Panc1 (cell line): Measurements from ENCODE around the gene ITGB8. TPM values are rescaled to one million over a fixed set of nuclear protein-coding genes. Genes with fewer than 3 reads are reported as not detected.

Source experiments
- ATAC-seq: fragments of 200-7000 bp; cut with Tn5 transposase; 2 replicates; pipeline ENCODE4 v1.9.1; 2020; ENCODE audit warnings: mild to moderate bottlenecking, moderate library complexity
- BruUV-seq: library from RNA; stranded (reverse); fragments of 400-500 nt; replicated peaks from 2 replicates; lab custom pipeline; 2021; lab: Mats Ljungman, UMichigan
- CTCF ChIA-PET: fragments of 300-600 bp; sonication (Branson Sonifier 250); formaldehyde crosslinking; loops from one replicate; lab custom pipeline; 2022; ENCODE audit warnings: antibody characterized with exemption; lab: Charles Lee
- POLR2A ChIA-PET: fragments of 300-600 bp; sonication (Branson Sonifier 250); formaldehyde crosslinking; loops from one replicate; lab custom pipeline; 2022; ENCODE audit warnings: antibody characterized with exemption; lab: Charles Lee
- DNase-seq: peaks from one replicate; pipeline ENCODE4 v3.0.0-alpha.2; 2010; ENCODE audit warnings: low read depth, low spot score
- H3K27ac ChIP-seq: 2 replicates; pipeline ENCODE4 v1.5.1; 2011; ENCODE audit warnings: mild to moderate bottlenecking, low read length, inconsistent platforms
- H3K27me3 ChIP-seq: fragments of 200-500 bp; sonication (Bioruptor generic); 2 replicates; pipeline ENCODE4 v1.6.0; 2014; ENCODE audit warnings: low read length, inconsistent platforms; ENCODE audit not compliant: control insufficient read depth, insufficient read depth
- H3K36me3 ChIP-seq: fragments of 200-500 bp; sonication (Bioruptor generic); 2 replicates; pipeline ENCODE4 v1.5.1; 2014; ENCODE audit warnings: inconsistent platforms, mild to moderate bottlenecking, low read length, moderate library complexity; ENCODE audit not compliant: control insufficient read depth, insufficient read depth
- H3K4me1 ChIP-seq: 2 replicates; pipeline ENCODE4 v1.5.1; 2011; ENCODE audit warnings: inconsistent platforms, mild to moderate bottlenecking, low read length, moderate library complexity; ENCODE audit not compliant: control insufficient read depth, insufficient read depth
- H3K4me3 ChIP-seq, 2 experiments: 2 replicates each; pipeline ENCODE4 v1.5.1; 2011 to 2012; ENCODE audit warnings: low read depth in 2 of 2, low read length in 2 of 2, mild to moderate bottlenecking in 2 of 2, inconsistent platforms in 1 of 2, moderate library complexity in 1 of 2
- H3K9me3 ChIP-seq: fragments of 200-500 bp; sonication (Bioruptor generic); 2 replicates; pipeline ENCODE4 v1.5.1; 2014; ENCODE audit warnings: low read depth, mild to moderate bottlenecking, inconsistent platforms, low read length, moderate library complexity; ENCODE audit not compliant: control insufficient read depth, insufficient read depth
- POLR2AphosphoS5 ChIP-seq: IDR thresholded peaks from 2 replicates; pipeline ENCODE4 v1.6.1; 2012; ENCODE audit warnings: mild to moderate bottlenecking, low read depth, low read length, moderate library complexity
- SIN3A ChIP-seq: IDR thresholded peaks from 2 replicates; pipeline ENCODE4 v1.6.1; 2012; ENCODE audit warnings: low read depth, mild to moderate bottlenecking, low read length, moderate library complexity, borderline replicate concordance; ENCODE audit not compliant: insufficient read depth
- TCF7L2 ChIP-seq: IDR thresholded peaks from 2 replicates; pipeline ENCODE4 v1.6.1; 2011; ENCODE audit warnings: mild to moderate bottlenecking, low read depth, low read length, inconsistent platforms
- in situ Hi-C: cut with HindIII; loops from 2 replicates; pipeline ENCODE4 v1.10.0; 2016; ENCODE audit warnings: low sequenced_read_pairs, low pct_unique_long_range_greater_than_20kb
- intact Hi-C: fragments of 100-400 bp; cut with micrococcal nuclease; formaldehyde crosslinking; loops from one replicate; pipeline ENCODE4 v1.10.0; 2022; ENCODE audit not compliant: unreplicated experiment
- total RNA-seq: library from RNA; stranded (reverse); gene quantifications from one replicate; pipeline ENCODE4 v1.2.1, GENCODE V29; 2021; ENCODE audit not compliant: unreplicated experiment
- TF ChIP-seq, protein P1 (sequence below): fragments of 450-650 bp; IDR thresholded peaks from 2 replicates; pipeline ENCODE4 v1.5.1; 2017; ENCODE audit warnings: mild to moderate bottlenecking
- TF ChIP-seq, protein P2 (sequence below), 2 experiments: IDR thresholded peaks; 2 replicates each; pipeline ENCODE4 v1.6.1; 2011 to 2012; ENCODE audit warnings: low read depth in 2 of 2, control low read depth in 1 of 2, low read length in 1 of 2, mild to moderate bottlenecking in 1 of 2, moderate library complexity in 1 of 2; ENCODE audit not compliant: insufficient read depth in 1 of 2

ITGB8 gene
- total RNA-seq, 1 experiment from 2014 or later: 4.9 TPM

DNA sequence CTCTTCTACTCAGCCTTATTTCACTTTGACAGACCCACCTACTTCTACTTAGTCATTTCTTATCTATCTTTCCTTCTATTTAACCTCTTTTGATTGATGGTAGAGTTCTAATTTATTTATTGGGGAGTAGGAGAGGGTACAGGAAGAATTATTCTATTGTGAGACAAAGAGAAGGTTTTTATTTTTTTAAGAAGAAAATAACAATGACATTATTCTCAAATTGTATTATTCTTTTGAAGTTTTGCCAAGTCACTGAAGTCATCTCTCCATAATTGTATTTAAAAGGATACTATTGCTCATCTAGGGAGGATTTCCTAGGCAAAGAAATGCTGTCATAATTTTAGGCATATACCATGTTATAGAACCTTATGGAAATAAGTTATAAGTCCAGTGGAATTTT lies 52.7 kb downstream of the ITGB8 start:
- TF ChIP-seq, protein P1, sequence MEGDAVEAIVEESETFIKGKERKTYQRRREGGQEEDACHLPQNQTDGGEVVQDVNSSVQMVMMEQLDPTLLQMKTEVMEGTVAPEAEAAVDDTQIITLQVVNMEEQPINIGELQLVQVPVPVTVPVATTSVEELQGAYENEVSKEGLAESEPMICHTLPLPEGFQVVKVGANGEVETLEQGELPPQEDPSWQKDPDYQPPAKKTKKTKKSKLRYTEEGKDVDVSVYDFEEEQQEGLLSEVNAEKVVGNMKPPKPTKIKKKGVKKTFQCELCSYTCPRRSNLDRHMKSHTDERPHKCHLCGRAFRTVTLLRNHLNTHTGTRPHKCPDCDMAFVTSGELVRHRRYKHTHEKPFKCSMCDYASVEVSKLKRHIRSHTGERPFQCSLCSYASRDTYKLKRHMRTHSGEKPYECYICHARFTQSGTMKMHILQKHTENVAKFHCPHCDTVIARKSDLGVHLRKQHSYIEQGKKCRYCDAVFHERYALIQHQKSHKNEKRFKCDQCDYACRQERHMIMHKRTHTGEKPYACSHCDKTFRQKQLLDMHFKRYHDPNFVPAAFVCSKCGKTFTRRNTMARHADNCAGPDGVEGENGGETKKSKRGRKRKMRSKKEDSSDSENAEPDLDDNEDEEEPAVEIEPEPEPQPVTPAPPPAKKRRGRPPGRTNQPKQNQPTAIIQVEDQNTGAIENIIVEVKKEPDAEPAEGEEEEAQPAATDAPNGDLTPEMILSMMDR: no peak
- TF ChIP-seq POLR2AphosphoS5: no peak
- no peak for TF ChIP-seq SIN3A
- TF ChIP-seq, protein P2, sequence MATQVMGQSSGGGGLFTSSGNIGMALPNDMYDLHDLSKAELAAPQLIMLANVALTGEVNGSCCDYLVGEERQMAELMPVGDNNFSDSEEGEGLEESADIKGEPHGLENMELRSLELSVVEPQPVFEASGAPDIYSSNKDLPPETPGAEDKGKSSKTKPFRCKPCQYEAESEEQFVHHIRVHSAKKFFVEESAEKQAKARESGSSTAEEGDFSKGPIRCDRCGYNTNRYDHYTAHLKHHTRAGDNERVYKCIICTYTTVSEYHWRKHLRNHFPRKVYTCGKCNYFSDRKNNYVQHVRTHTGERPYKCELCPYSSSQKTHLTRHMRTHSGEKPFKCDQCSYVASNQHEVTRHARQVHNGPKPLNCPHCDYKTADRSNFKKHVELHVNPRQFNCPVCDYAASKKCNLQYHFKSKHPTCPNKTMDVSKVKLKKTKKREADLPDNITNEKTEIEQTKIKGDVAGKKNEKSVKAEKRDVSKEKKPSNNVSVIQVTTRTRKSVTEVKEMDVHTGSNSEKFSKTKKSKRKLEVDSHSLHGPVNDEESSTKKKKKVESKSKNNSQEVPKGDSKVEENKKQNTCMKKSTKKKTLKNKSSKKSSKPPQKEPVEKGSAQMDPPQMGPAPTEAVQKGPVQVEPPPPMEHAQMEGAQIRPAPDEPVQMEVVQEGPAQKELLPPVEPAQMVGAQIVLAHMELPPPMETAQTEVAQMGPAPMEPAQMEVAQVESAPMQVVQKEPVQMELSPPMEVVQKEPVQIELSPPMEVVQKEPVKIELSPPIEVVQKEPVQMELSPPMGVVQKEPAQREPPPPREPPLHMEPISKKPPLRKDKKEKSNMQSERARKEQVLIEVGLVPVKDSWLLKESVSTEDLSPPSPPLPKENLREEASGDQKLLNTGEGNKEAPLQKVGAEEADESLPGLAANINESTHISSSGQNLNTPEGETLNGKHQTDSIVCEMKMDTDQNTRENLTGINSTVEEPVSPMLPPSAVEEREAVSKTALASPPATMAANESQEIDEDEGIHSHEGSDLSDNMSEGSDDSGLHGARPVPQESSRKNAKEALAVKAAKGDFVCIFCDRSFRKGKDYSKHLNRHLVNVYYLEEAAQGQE (IDR thresholded peaks at IDR 0.05; ENCODE audit: insufficient read depth in 1 of 2, low read depth in 2 of 2, low read length in 1 of 2): no peak
- TF ChIP-seq TCF7L2: no peak
- Histone ChIP-seq H3K9me3 (no peaks in the 10 kb centered on the region), H3K4me3 (no peak overlapping the region), H3K27ac (no peak overlapping the region), H3K36me3 (no peaks in the 10 kb centered on the region; the same call in 1 of the 2 replicates), H3K27me3 (no peaks in the 10 kb centered on the region), H3K4me1 (peaks cover 3% of the 10 kb centered on the region; the same call in 1 of the 2 replicates)
- no peak for ATAC-seq
- ChIA-PET POLR2A (no interaction called here), CTCF (no interaction called here)
- no peak for DNase-seq
- no TSS peak for BruUV-seq
- intact Hi-C loops: no loop called here
- in situ Hi-C loops: no loop called here

DNA sequence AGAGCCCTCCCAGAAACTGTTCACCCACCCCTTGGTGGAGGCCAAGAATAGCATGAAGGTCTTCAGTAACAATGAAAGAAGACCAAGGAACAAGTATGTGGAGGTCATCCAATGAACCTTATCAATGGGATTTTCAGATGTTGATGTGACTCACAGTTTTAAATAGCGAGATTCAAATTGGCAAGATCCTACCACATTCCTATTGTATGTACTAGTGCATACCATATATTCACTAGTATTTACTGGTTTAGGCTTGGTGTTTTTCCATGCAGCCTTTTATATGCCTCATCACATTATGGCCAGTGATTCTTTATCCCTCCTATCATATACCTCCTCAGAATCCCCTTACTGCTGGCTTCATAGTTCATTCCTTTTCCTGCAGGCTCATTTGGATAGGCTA lies 54.4 kb downstream of the ITGB8 start:
- Histone ChIP-seq H3K27me3 (no peaks in the 10 kb centered on the region), H3K9me3 (no peaks in the 10 kb centered on the region), H3K27ac (no peak overlapping the region), H3K4me1 (peaks cover 3% of the 10 kb centered on the region; the same call in 1 of the 2 replicates), H3K4me3 (no peak overlapping the region), H3K36me3 (no peaks in the 10 kb centered on the region; the same call in 1 of the 2 replicates)
- POLR2A ChIA-PET: no interaction called here
- in situ Hi-C loops (no loop called here), intact Hi-C loops (no loop called here)
- ATAC-seq: peak; percentile 34; the same call in 1 of the 2 replicates
- TF ChIP-seq POLR2AphosphoS5: no peak
- no peak for TF ChIP-seq SIN3A
- TF ChIP-seq, protein P2 (IDR thresholded peaks at IDR 0.05; ENCODE audit: insufficient read depth in 1 of 2, low read depth in 2 of 2, low read length in 1 of 2): no peak
- no peak for DNase-seq
- CTCF ChIA-PET: interaction anchor here (0.5 kb wide), 1 partner anchor 52 kb away, joined by 8 read pairs; no protein-coding TSS in a partner anchor
- no TSS peak for BruUV-seq
